Ammon's horn (tissue), 1 donor: ENCODE measurements around the gene ENTREP1.
"Not testable (repeated sequence)": the region's sequence is repeated elsewhere in the genome, so short reads cannot be mapped to it uniquely, and the experiment has no call there.

Experiments
- DNase-seq: peaks from one replicate; pipeline ENCODE4 v3.0.0-alpha.2; 2016; ENCODE audit warnings: low spot score

ENTREP1 gene

GRCh38 chr9:69324549-69325401, at the start of gene ENTREP1:
Gene ENTREP1, plus strand, starts transcription at chr9:69325215. Its CDS starts 95 bp downstream, at chr9:69325310.
- peak; percentile 58 for DNase-seq

- DNase-seq, result no peak
Observed at GRCh38 chr9:69276775-69277174, 48.2 kb upstream of the ENTREP1 start.

GRCh38 chr9:69279084-69279731, 45.8 kb upstream of the ENTREP1 start:
- DNase-seq, result no peak

GRCh38 chr9:69279733-69280132, 45.3 kb upstream of the ENTREP1 start:
- no peak for DNase-seq

GRCh38 chr9:69283003-69283402, 42.0 kb upstream of the ENTREP1 start:
- no peak for DNase-seq

GRCh38 chr9:69292078-69292477, 32.9 kb upstream of the ENTREP1 start:
- DNase-seq, result no peak

GRCh38 chr9:69293156-69293555, 31.9 kb upstream of the ENTREP1 start:
- DNase-seq, result no peak

- DNase-seq, result no peak
Observed at GRCh38 chr9:69295872-69296552, 29.0 kb upstream of the ENTREP1 start.

- no peak for DNase-seq
Observed at GRCh38 chr9:69297300-69297980, 27.6 kb upstream of the ENTREP1 start.

GRCh38 chr9:69299315-69299714, 25.7 kb upstream of the ENTREP1 start:
- no peak for DNase-seq

GRCh38 chr9:69299826-69300225, 25.2 kb upstream of the ENTREP1 start:
- DNase-seq, result no peak

- DNase-seq, result no peak
Observed at GRCh38 chr9:69303331-69303730, 21.7 kb upstream of the ENTREP1 start.

- DNase-seq, result not testable (repeated sequence)
Observed at GRCh38 chr9:69306895-69307445, 18.0 kb upstream of the ENTREP1 start.

- DNase-seq, result no peak
Observed at GRCh38 chr9:69307446-69308205, 17.4 kb upstream of the ENTREP1 start.

- DNase-seq, result no peak
Observed at GRCh38 chr9:69308206-69308931, 16.6 kb upstream of the ENTREP1 start.

- no peak for DNase-seq
Observed at GRCh38 chr9:69313175-69313574, 11.8 kb upstream of the ENTREP1 start.

- DNase-seq, result no peak
Observed at GRCh38 chr9:69314547-69314946, 10.5 kb upstream of the ENTREP1 start.

GRCh38 chr9:69317081-69317480, 7.9 kb upstream of the ENTREP1 start:
- DNase-seq, result no peak

- DNase-seq, result no peak
Observed at GRCh38 chr9:69317894-69318293, 7.1 kb upstream of the ENTREP1 start.

- no peak for DNase-seq
Observed at GRCh38 chr9:69319324-69320025, 5.5 kb upstream of the ENTREP1 start.
